SK-N-MC (cell line): ENCODE measurements around the gene RYR2.

ENCODE experiments used
- EZH2 ChIP-seq: fragments of 200-600 bp; sonication (generic); IDR thresholded peaks from one replicate; pipeline ENCODE4 v1.6.1; 2017; ENCODE audit warnings: antibody characterized with exemption
- FOXP2 ChIP-seq: optimal IDR thresholded peaks from 2 replicates; pipeline ENCODE3; 2011; ENCODE audit warnings: mild to moderate bottlenecking, moderate library complexity; ENCODE audit not compliant: insufficient read depth; ENCODE audit errors: extremely low read length, control extremely low read depth
- POLR2AphosphoS5 ChIP-seq: IDR thresholded peaks from 2 replicates; pipeline ENCODE4 v1.6.1; 2012; ENCODE audit warnings: mild to moderate bottlenecking, low read depth, low read length, borderline replicate concordance

GRCh38 chr1:237482777-237483176 is 440.8 kb downstream of the RYR2 start:
- TF ChIP-seq POLR2AphosphoS5 (no peak), EZH2 (no peak), FOXP2 (no peak)
